Calu3 (cell line): ENCODE measurements around the gene TRIM32. TPM values are rescaled to one million over a fixed set of nuclear protein-coding genes. Genes with fewer than 3 reads are reported as not detected.

Experiments
- BruUV-seq: library from RNA; stranded (reverse); fragments of 400-500 nt; replicated peaks from 2 replicates; lab custom pipeline; 2021; lab: Mats Ljungman, UMichigan
- CTCF ChIA-PET: fragments of 300-600 bp; sonication (Branson Sonifier 250); formaldehyde crosslinking; loops from one replicate; lab custom pipeline; 2022; ENCODE audit warnings: antibody characterized with exemption; lab: Charles Lee
- DNase-seq: peaks from one replicate; pipeline ENCODE4 v3.0.0; 2022
- H3K27ac Mint-ChIP-seq: one replicate; pipeline ENCODE4 v1.8.0; 2022; ENCODE audit warnings: mixed read lengths; ENCODE audit not compliant: unreplicated experiment
- H3K27me3 Mint-ChIP-seq: one replicate; pipeline ENCODE4 v1.8.0; 2022; ENCODE audit warnings: mixed read lengths; ENCODE audit not compliant: unreplicated experiment
- H3K36me3 Mint-ChIP-seq: one replicate; pipeline ENCODE4 v1.8.0; 2022; ENCODE audit warnings: mild to moderate bottlenecking, moderate library complexity, mixed read lengths; ENCODE audit not compliant: insufficient read depth, unreplicated experiment
- H3K4me1 Mint-ChIP-seq: one replicate; pipeline ENCODE4 v1.8.0; 2022; ENCODE audit warnings: mild to moderate bottlenecking, low read depth, mixed read lengths; ENCODE audit not compliant: unreplicated experiment
- H3K4me3 Mint-ChIP-seq: one replicate; pipeline ENCODE4 v1.8.0; 2022; ENCODE audit warnings: mild to moderate bottlenecking, low read depth, moderate library complexity, mixed read lengths; ENCODE audit not compliant: unreplicated experiment
- H3K9me3 Mint-ChIP-seq: one replicate; pipeline ENCODE4 v1.8.0; 2022; ENCODE audit warnings: low read depth, mixed read lengths; ENCODE audit not compliant: unreplicated experiment
- intact Hi-C: fragments of 100-400 bp; cut with micrococcal nuclease; formaldehyde crosslinking; loops from one replicate; pipeline ENCODE4 v1.10.0; 2022; ENCODE audit not compliant: unreplicated experiment
- total RNA-seq: library from RNA; stranded (reverse); gene quantifications from 2 replicates; pipeline ENCODE4 v1.2.3, GENCODE V29; 2022
- TF ChIP-seq, protein P1 (sequence below): fragments of 200-600 bp; IDR thresholded peaks from one replicate; pipeline ENCODE4 v1.8.0; 2022; ENCODE audit warnings: antibody characterized with exemption; ENCODE audit not compliant: unreplicated experiment

TRIM32 gene
- total RNA-seq, 1 experiment from 2014 or later, result 9.3 TPM

DNA sequence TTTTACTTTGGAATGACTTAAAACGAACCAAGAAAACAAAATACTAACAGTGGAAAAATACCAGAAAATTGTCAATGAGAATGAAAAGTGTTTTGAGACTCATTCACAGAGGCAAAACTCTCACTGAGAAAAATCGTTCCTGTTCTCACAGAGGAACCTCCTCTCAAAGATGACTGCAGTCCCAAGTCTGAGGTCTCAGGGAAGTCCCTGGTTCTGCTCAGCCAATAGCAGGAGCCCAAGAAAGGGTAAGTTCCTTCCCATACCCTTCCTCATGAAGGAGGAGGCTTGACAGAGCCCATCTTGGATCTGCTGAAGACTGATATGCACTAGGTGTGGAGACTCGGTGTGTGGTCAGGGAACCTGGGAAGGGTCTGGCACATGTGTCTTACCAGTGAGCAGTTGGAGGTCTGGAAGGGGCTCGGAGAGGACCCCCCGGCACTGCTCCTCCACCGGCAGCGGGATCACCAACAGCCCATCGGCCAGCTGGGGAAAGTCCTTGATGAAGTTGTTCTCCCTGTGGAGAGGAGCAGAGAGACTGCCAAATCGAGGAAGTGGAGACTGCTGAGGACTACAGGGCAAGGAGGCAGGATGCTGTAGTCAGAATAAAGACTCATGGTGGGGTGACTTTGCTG lies 46.0 kb downstream of the TRIM32 start:
- H3K36me3 Mint-ChIP-seq, result no peaks in the 10 kb centered on the region
- CTCF ChIA-PET, result no interaction called here

GRCh38 chr9:116736399-116737151 lies 49.5 kb downstream of the TRIM32 start:
- intact Hi-C loops, result loop anchor here (1.0 kb wide), 1 partner anchor 124 kb away; no protein-coding TSS in a partner anchor
- CTCF ChIA-PET, result interaction anchor here (0.7 to 2.2 kb wide), 4 partner anchors 12 to 366 kb away, joined by 3 to 12 read pairs (median 4); no protein-coding TSS in a partner anchor
- no peak for DNase-seq
- H3K27me3 Mint-ChIP-seq, result no peaks in the 10 kb centered on the region
- H3K9me3 Mint-ChIP-seq, result no peaks in the 10 kb centered on the region
- peaks cover 8% of the 10 kb centered on the region for H3K4me1 Mint-ChIP-seq
- H3K36me3 Mint-ChIP-seq, result no peaks in the 10 kb centered on the region
- H3K4me3 Mint-ChIP-seq, result no peak overlapping the region
- no TSS peak for BruUV-seq
- H3K27ac Mint-ChIP-seq, result no peak overlapping the region
- TF ChIP-seq, protein P1, sequence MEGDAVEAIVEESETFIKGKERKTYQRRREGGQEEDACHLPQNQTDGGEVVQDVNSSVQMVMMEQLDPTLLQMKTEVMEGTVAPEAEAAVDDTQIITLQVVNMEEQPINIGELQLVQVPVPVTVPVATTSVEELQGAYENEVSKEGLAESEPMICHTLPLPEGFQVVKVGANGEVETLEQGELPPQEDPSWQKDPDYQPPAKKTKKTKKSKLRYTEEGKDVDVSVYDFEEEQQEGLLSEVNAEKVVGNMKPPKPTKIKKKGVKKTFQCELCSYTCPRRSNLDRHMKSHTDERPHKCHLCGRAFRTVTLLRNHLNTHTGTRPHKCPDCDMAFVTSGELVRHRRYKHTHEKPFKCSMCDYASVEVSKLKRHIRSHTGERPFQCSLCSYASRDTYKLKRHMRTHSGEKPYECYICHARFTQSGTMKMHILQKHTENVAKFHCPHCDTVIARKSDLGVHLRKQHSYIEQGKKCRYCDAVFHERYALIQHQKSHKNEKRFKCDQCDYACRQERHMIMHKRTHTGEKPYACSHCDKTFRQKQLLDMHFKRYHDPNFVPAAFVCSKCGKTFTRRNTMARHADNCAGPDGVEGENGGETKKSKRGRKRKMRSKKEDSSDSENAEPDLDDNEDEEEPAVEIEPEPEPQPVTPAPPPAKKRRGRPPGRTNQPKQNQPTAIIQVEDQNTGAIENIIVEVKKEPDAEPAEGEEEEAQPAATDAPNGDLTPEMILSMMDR, result no peak

More for the DNA sequence above, 46.0 kb downstream of the TRIM32 start:
- intact Hi-C loops, result no loop called here
- Mint-ChIP-seq H3K27me3 (no peaks in the 10 kb centered on the region), H3K27ac (no peak overlapping the region), H3K4me1 (peaks cover 8% of the 10 kb centered on the region), H3K4me3 (no peak overlapping the region), H3K9me3 (no peaks in the 10 kb centered on the region)
- no TSS peak for BruUV-seq
- TF ChIP-seq, protein P1, result no peak
- no peak for DNase-seq

GRCh38 chr9:116737152-116737546 lies 50.0 kb downstream of the TRIM32 start:
- no TSS peak for BruUV-seq
- Mint-ChIP-seq H3K27me3 (no peaks in the 10 kb centered on the region), H3K36me3 (no peaks in the 10 kb centered on the region), H3K9me3 (no peaks in the 10 kb centered on the region), H3K4me3 (no peak overlapping the region), H3K4me1 (peaks cover 8% of the 10 kb centered on the region), H3K27ac (no peak overlapping the region)
- intact Hi-C loops, result loop anchor here (1.0 kb wide), 1 partner anchor 123 kb away; no protein-coding TSS in a partner anchor
- DNase-seq, result peak; percentile 83
- CTCF ChIA-PET, result interaction anchor here (0.6 to 2.2 kb wide), 5 partner anchors 12 to 909 kb away, joined by 3 to 12 read pairs (median 4); no protein-coding TSS in a partner anchor
- TF ChIP-seq, protein P1, result peak; percentile 76

DNA sequence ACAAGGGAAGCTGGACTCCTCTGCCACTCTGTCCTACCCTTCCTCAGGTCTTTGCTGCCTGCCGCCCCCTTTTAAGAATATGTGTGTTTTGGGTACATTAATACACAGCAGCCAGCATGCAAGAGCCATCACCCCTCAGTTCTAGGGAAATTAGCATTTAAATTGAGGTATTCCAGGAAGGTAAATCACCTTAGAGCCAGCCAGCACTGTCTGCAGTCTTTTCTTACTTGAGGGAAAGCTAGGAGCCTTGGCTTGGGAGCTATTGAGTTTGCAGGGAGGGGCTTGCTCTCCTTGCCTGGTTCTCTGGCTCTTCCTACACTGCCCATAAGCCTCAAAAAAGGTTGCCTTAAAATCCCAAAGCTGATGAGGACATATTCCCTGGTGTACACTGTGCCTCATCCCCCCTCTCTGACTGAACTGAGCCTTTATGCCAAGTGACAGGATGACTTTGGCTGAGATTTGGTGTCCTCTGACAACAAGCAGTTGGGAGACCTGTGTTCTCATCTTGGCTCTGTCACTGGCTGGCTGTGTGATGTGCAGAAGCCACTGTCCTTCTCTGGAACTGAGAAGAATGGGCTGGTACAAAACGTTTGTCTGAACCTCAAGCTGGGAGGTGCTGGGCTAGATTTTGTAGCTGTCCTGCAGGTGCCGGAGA lies 54.1 kb downstream of the TRIM32 start:
- Mint-ChIP-seq H3K27me3 (peaks cover 19% of the 10 kb centered on the region), H3K27ac (no peak overlapping the region), H3K4me3 (no peak overlapping the region), H3K9me3 (no peaks in the 10 kb centered on the region), H3K4me1 (peaks cover 8% of the 10 kb centered on the region), H3K36me3 (no peaks in the 10 kb centered on the region)
- intact Hi-C loops, result no loop called here
- CTCF ChIA-PET, result no interaction called here
- DNase-seq, result no peak
- BruUV-seq, result no TSS peak
- TF ChIP-seq, protein P1, result no peak
